Measurements from ENCODE around the gene CDK2. TPM values are rescaled to one million over a fixed set of nuclear protein-coding genes. Genes with fewer than 3 reads are reported as not detected.

CDK2 gene
- total and polyA plus RNA-seq, 2 of the 4 experiments (the other 2 are of a cell fraction), result 42.5 to 61.7 TPM

DNA sequence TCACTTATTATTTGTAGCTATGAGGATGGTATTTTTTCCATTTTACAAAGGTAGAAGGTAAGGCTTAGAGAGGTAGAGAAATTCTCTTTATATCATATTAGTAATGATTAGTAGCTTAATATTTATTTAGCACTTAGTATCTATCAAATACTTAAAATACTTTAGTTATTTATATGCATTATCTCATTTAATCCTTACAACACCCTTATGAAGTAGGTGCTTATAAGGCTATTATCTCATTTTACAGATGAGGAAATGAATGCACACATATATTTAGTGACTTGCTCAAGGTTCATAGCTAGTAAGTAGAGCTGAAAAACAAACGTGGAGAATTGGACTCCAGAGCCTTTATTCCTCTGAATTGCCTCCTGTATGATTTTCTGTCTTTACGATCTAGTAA is 18.2 kb downstream of the CDK2 start:
- Histone ChIP-seq H3K18ac (ENCODE audit: low read depth, low read length) (no peak overlapping the region), H4K5ac (ENCODE audit: low read depth, low read length) (no peak overlapping the region), H2AK9ac (replicated peaks; ENCODE audit: low read depth, low read length, poor library complexity) (no peak overlapping the region), H3K79me1 (ENCODE audit: low read depth in 1 of 2, low read length in 2 of 2) (peaks cover 22 to 42% of the 10 kb centered on the region in 2 experiments), H3K4ac (ENCODE audit: low read depth, low read length) (no peak overlapping the region), H3K4me3 (ENCODE audit: insufficient read depth, low read depth, low read length) (no peak overlapping the region), H3K9me1 (ENCODE audit: insufficient read depth, low read length) (0 out of 2 replicates have a peak, but pooled peaks cover 3% of the 10 kb centered on the region), H3K14ac (replicated peaks; ENCODE audit: low read depth, low read length) (no peak overlapping the region), H2AFZ (replicated peaks; ENCODE audit: low read length, poor library complexity) (no peak overlapping the region), H2BK20ac (ENCODE audit: low read depth, low read length) (no peak overlapping the region), H4K91ac (ENCODE audit: insufficient read depth, low read depth, low read length) (no peak overlapping the region), H3K27ac (ENCODE audit: insufficient read depth, low read length) (no peak overlapping the region), H2BK15ac (ENCODE audit: low read depth, low read length) (no peak overlapping the region), H2AK5ac (ENCODE audit: low read depth, low read length) (no peak overlapping the region), H3K23ac (ENCODE audit: low read depth, low read length) (no peak overlapping the region), H4K8ac (ENCODE audit: low read depth in 2 of 2, low read length in 2 of 2) (no peak overlapping the region), H3K9me3 (ENCODE audit: control insufficient read depth, insufficient read depth, low read length) (no peaks in the 10 kb centered on the region), H3K56ac (ENCODE audit: extremely low read depth, insufficient read depth, low read length) (no peak overlapping the region), H2BK5ac (ENCODE audit: low read depth, low read length, poor library complexity, severe bottlenecking) (no peak overlapping the region), H3K9ac (ENCODE audit: low read depth, low read length) (no peak overlapping the region), H3K4me1 (ENCODE audit: control insufficient read depth, insufficient read depth, low read length) (peaks cover 2% of the 10 kb centered on the region; the same call in 1 of the 2 replicates), H3K27me3 (ENCODE audit: control insufficient read depth, insufficient read depth, low read length) (no peaks in the 10 kb centered on the region), H2BK120ac (ENCODE audit: low read depth, low read length) (no peak overlapping the region), H4K20me1 (ENCODE audit: insufficient read depth, low read length) (peaks cover 12% of the 10 kb centered on the region; the same call in 1 of the 2 replicates), H3K4me2 (ENCODE audit: low read depth, low read length) (no peak overlapping the region), H3K36me3 (ENCODE audit: control insufficient read depth, insufficient read depth, low read length) (peaks cover 55% of the 10 kb centered on the region)
- dilution Hi-C loops (cut with HindIII; ENCODE audit: low sequenced_read_pairs, unreplicated experiment), result no loop called here
- BruUV-seq (replicated peaks), result no TSS peak
- CTCF ChIA-PET, result no interaction called here
- POLR2A ChIA-PET (ENCODE audit: unreplicated experiment), result no interaction called here
- in situ Hi-C loops (cut with MboI; ENCODE audit: low sequenced_read_pairs), result no loop called here
- WGBS, 2 experiments (ENCODE audit: extremely low coverage in 2 of 2, insufficient read length in 1 of 2), result no CpG with 5 or more reads among the region's 2 CpGs
- TF ChIP-seq RFX5 (IDR thresholded peaks at IDR 0.05; ENCODE audit: low read depth, low read length) (no peak), CEBPB (IDR thresholded peaks at IDR 0.05; ENCODE audit: low read depth, low read length) (no peak), NFE2L2 (IDR thresholded peaks at IDR 0.05; ENCODE audit: low read depth, low read length) (no peak), RAD21 (IDR thresholded peaks at IDR 0.05; ENCODE audit: low read length) (no peak), CHD1 (IDR thresholded peaks at IDR 0.05; ENCODE audit: low read depth, low read length) (no peak), SMC3 (IDR thresholded peaks at IDR 0.05; ENCODE audit: low read depth, low read length) (no peak), MAFK (IDR thresholded peaks at IDR 0.05; ENCODE audit: low read depth, low read length) (no peak), FOS (IDR thresholded peaks at IDR 0.05; ENCODE audit: low read depth, low read length) (no peak), MXI1 (IDR thresholded peaks at IDR 0.05; ENCODE audit: borderline replicate concordance, low read depth, low read length) (no peak)
- TF ChIP-seq, protein P1, sequence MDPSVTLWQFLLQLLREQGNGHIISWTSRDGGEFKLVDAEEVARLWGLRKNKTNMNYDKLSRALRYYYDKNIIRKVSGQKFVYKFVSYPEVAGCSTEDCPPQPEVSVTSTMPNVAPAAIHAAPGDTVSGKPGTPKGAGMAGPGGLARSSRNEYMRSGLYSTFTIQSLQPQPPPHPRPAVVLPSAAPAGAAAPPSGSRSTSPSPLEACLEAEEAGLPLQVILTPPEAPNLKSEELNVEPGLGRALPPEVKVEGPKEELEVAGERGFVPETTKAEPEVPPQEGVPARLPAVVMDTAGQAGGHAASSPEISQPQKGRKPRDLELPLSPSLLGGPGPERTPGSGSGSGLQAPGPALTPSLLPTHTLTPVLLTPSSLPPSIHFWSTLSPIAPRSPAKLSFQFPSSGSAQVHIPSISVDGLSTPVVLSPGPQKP (IDR thresholded peaks at IDR 0.05; ENCODE audit: borderline replicate concordance, low read depth, low read length), result no peak
- TF ChIP-seq, protein P2, sequence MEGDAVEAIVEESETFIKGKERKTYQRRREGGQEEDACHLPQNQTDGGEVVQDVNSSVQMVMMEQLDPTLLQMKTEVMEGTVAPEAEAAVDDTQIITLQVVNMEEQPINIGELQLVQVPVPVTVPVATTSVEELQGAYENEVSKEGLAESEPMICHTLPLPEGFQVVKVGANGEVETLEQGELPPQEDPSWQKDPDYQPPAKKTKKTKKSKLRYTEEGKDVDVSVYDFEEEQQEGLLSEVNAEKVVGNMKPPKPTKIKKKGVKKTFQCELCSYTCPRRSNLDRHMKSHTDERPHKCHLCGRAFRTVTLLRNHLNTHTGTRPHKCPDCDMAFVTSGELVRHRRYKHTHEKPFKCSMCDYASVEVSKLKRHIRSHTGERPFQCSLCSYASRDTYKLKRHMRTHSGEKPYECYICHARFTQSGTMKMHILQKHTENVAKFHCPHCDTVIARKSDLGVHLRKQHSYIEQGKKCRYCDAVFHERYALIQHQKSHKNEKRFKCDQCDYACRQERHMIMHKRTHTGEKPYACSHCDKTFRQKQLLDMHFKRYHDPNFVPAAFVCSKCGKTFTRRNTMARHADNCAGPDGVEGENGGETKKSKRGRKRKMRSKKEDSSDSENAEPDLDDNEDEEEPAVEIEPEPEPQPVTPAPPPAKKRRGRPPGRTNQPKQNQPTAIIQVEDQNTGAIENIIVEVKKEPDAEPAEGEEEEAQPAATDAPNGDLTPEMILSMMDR (conservative IDR thresholded peaks at IDR 0.05; ENCODE audit: low read depth, low read length), result no peak
- ATAC-seq (ENCODE audit: low read depth) (no peak), DNase-seq (no peak)
- intact Hi-C loops (cut with micrococcal nuclease), result no loop called here
